Esophagus (tissue), 2 donors: ENCODE data around the gene PSME3. TPM values are rescaled to one million over a fixed set of nuclear protein-coding genes. Genes with fewer than 3 reads are reported as not detected.
A peak's percentile ranks its signal among the peaks of the same experiment; 100 is the strongest.
"Not testable (repeated sequence)": the region's sequence is repeated elsewhere in the genome, so short reads cannot be mapped to it uniquely, and the experiment has no call there.

ENCODE experiments used
- H3K27ac ChIP-seq, 2 donors: one replicate each; pipeline ENCODE4 v1.5.1; 2013; ENCODE audit warnings: low read depth in 2 of 2, mild to moderate bottlenecking in 2 of 2, inconsistent platforms in 1 of 2, low read length in 1 of 2, moderate library complexity in 1 of 2
- H3K27me3 ChIP-seq, 2 donors: one replicate each; pipeline ENCODE4 v1.6.1; 2013; ENCODE audit warnings: low read length in 2 of 2, control low read depth in 1 of 2, mild to moderate bottlenecking in 1 of 2; ENCODE audit not compliant: insufficient read depth in 2 of 2, control insufficient read depth in 1 of 2
- H3K36me3 ChIP-seq, 2 donors: one replicate each; pipeline ENCODE4 v1.6.1; 2013; ENCODE audit warnings: low read length in 1 of 2; ENCODE audit not compliant: control insufficient read depth in 2 of 2, insufficient read depth in 2 of 2
- H3K4me1 ChIP-seq, 2 donors: one replicate each; pipeline ENCODE4 v1.6.1; 2013; ENCODE audit warnings: low read length in 1 of 2; ENCODE audit not compliant: control insufficient read depth in 2 of 2, insufficient read depth in 2 of 2
- H3K4me3 ChIP-seq, 2 donors: one replicate each; pipeline ENCODE4 v1.5.1; 2013; ENCODE audit warnings: low read length in 2 of 2, mild to moderate bottlenecking in 2 of 2, low read depth in 1 of 2, moderate library complexity in 1 of 2
- H3K9me3 ChIP-seq, 2 donors: one replicate each; pipeline ENCODE4 v1.6.1; 2013; ENCODE audit warnings: mild to moderate bottlenecking in 2 of 2, low read depth in 1 of 2, low read length in 1 of 2, moderate library complexity in 1 of 2; ENCODE audit not compliant: control insufficient read depth in 2 of 2, insufficient read depth in 1 of 2
- whole genome bisulfite sequencing, 2 donors: extraction: QIAGEN DNeasy Blood & Tissue Kit; methylation state at CpG; one replicate each; pipeline ENCODE4 v1.1.7; 2013; 5-methylcytosine and 5-hydroxymethylcytosine counted together
- polyA plus RNA-seq, 2 donors: library from polyadenylated mRNA; stranded (reverse); fragments of 200-250 nt; gene quantifications; one replicate each; pipeline ENCODE4 v1.2.3, GENCODE V29; 2013
- donor health status: healthy with polysubstance abuse.
- donor health status: Bipolar disorder and iron deficiency.

PSME3 gene
- polyA plus RNA-seq, 2 donors = 24.8 to 69.3 TPM

DNA sequence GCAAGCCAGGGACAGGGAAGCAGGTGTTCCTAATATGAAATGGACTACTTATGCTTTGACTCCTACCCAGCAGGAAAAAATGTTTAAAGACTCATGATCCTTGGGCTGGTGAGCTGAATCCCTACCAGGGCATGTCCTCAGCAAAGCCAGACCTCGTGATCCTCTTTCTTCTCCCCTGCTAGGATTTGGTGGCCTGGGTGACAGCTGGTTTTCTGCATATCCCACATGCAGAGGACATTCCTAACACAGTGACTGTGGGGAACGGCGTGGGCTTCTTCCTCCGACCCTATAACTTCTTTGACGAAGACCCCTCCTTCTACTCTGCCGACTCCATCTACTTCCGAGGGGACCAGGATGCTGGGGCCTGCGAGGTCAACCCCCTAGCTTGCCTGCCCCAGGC is 22.9 kb downstream of the PSME3 start:
- not testable (repeated sequence) for H3K4me3 ChIP-seq, H3K4me1 ChIP-seq, H3K27ac ChIP-seq, H3K36me3 ChIP-seq, H3K9me3 ChIP-seq, H3K27me3 ChIP-seq
- 72 to 92% methylated on average over 5 to 8 of the region's 8 CpGs for WGBS, 2 donors

DNA sequence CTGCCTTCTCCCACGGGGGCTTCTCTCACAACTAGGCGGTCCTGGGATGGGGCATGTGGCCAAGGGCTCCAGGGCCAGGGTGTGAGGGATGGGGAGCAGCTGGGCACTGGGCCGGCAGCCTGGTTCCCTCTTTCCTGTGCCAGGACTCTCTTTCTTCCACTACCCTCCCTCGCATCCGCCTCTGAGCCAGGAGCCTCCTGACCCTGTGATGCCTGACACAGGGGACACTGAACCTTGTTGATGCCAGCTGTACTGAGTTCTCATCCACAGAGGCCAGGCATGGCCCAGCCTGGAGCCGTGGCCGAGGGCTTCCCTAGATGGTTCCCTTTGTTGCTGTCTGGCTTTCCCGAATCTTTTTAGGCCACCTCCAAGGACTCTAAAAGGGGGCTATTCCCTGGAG is 23.3 kb downstream of the PSME3 start:
- not testable (repeated sequence) for H3K9me3 ChIP-seq, H3K36me3 ChIP-seq, H3K27me3 ChIP-seq, H3K4me3 ChIP-seq, H3K4me1 ChIP-seq
- H3K27ac ChIP-seq = peak overlapping the region in 1 of 2 donors; percentile 64
- 62 to 69% methylated on average over 5 to 6 of the region's 8 CpGs for WGBS, 2 donors

DNA sequence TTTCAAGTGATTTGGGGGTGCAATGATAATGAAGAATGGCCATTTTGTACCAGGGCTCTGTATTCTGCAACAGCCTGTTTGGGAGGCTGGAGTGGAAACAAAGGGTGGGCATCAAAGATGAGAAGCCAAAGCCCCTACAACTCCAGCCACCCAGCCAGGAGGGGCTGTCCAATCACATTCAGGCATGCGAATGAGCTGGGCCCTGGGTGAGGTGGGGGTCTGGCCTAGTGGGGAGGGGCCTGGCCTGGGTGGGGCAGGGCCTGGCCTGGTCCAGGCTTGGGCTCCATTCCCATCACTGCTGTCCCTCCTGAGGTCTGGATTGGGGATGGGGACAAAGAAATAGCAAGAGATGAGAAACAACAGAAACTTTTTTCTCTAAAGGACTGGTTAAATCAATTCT is 24.2 kb downstream of the PSME3 start:
- 77 to 89% methylated on average over 1 of the region's 1 CpG for WGBS, 2 donors
- H3K4me1 ChIP-seq = no peaks in the 10 kb centered on the region
- H3K36me3 ChIP-seq = no peaks in the 10 kb centered on the region
- H3K27ac ChIP-seq = no peak overlapping the region
- H3K9me3 ChIP-seq = no peaks in the 10 kb centered on the region
- no peak overlapping the region for H3K4me3 ChIP-seq
- H3K27me3 ChIP-seq = no peaks in the 10 kb centered on the region

DNA sequence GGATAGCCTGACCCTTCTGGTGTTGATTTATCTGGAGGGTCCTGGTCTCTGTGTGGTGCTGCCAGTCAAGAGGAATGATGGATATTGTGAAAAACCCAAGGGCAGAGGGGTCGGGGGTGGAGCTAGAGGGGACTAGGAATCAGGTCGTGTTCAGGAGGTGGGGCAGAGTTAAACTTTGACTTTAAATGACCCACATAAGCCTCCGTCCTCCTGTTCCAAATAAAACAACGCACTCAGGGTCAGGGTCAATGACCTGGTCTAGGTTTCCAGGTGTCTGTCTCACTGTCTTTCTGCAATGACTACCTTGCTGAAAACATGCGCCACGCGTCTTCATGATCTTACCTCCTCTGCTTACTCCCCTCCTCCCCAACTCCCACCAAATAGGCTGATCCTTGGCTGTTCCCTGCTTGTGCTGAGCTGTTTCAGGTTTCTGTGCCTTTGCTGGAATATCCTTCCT is 32.5 kb downstream of the PSME3 start:
- 62 to 76% methylated on average over 7 of the region's 7 CpGs for WGBS, 2 donors
- Histone ChIP-seq H3K27ac (no peak overlapping the region), H3K9me3 (no peaks in the 10 kb centered on the region), H3K4me1 (no peaks in the 10 kb centered on the region), H3K4me3 (no peak overlapping the region), H3K27me3 (no peaks in the 10 kb centered on the region), H3K36me3 (no peaks in the 10 kb centered on the region)

DNA sequence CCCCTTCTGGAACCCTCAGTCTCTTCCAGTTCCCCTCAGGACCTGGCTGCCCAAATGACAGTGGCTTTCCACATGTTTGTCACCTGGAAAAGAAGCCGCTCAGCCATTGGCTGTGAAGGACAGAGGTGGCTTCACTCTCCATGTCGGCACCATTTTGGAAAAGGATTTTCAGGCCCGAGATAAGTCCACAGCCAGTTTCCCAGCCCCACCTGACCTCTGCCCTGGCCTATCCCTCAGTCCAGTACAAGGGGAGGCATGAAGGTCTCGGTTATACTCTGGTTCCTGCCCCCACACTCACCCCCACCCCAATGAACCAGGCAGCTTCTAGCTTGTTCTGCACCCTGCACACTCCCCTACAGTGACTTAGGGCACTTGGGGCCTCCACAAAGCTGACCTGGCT is 33.0 kb downstream of the PSME3 start:
- Histone ChIP-seq H3K9me3 (no peaks in the 10 kb centered on the region), H3K36me3 (no peaks in the 10 kb centered on the region), H3K4me1 (no peaks in the 10 kb centered on the region), H3K27me3 (no peaks in the 10 kb centered on the region), H3K4me3 (no peak overlapping the region), H3K27ac (no peak overlapping the region)
- WGBS, 2 donors = 82% methylated on average over 4 of the region's 4 CpGs

DNA sequence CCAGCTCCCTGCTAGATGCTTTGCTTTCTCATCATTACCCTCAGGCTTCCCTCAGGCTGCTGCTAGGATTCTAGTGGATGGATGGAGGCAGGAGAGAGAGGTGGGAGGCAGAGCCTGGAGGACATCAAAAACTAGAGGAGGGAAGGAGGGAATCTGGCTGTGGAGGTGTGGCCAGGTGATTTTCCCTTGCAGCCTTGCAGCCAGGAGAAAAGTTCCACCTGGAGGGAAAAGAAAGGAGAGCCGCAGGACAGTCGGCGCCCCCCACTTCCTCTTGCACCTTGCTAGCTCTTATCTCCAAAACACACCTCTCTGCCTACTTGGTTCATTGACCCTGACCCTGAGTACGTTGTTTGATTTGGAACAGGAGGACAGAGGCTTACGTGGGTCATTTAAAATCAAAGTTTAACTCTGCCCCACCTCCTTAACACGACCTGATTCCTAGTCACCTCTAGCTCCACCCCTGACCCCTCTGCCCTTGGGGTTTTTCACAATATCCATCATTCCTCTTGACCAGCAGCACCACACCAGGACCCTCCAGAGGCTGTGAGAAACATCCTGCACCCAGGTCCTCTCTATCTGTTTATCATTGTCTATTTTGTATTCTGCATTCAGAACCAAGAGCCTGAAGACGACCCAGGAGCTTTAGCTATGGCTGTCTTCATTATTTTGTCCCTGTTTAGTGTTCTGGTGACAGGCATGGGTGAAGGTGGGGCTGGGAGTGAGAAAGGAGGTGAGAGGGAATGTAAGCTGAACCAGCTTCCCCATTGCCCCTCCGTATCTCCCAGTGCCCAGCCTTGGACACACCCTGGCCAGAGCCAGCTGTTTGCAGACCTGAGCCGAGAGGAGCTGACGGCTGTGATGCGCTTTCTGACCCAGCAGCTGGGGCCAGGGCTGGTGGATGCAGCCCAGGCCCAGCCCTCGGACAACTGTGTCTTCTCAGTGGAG is 33.7 kb downstream of the PSME3 start:
- no peaks in the 10 kb centered on the region for H3K27me3 ChIP-seq
- H3K4me1 ChIP-seq = no peaks in the 10 kb centered on the region
- no peaks in the 10 kb centered on the region for H3K9me3 ChIP-seq
- no peak overlapping the region for H3K4me3 ChIP-seq
- H3K27ac ChIP-seq = no peak overlapping the region
- no peaks in the 10 kb centered on the region for H3K36me3 ChIP-seq
- WGBS, 2 donors = 48 to 59% methylated on average over 10 to 12 of the region's 12 CpGs

DNA sequence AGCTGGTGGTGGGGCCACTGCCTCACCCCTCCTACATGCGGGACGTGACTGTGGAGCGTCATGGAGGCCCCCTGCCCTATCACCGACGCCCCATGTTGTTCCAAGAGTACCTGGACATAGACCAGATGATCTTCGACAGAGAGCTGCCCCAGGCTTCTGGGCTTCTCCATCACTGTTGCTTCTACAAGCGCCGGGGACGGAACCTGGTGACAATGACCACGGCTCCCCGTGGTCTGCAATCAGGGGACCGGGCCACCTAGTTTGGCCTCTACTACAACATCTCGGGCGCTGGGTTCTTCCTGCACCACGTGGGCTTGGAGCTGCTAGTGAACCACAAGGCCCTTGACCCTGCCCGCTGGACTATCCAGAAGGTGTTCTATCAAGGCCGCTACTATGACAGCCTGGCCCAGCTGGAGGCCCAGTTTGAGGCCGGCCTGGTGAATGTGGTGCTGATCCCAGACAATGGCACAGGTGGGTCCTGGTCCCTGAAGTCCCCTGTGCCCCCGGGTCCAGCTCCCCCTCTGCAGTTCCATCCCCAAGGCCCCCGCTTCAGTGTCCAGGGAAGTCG is 34.6 kb downstream of the PSME3 start:
- 93 to 94% methylated on average over 16 to 21 of the region's 21 CpGs for WGBS, 2 donors
- H3K4me1 ChIP-seq, H3K36me3 ChIP-seq, H3K9me3 ChIP-seq, H3K27me3 ChIP-seq, H3K27ac ChIP-seq, H3K4me3 ChIP-seq: not testable (repeated sequence)

DNA sequence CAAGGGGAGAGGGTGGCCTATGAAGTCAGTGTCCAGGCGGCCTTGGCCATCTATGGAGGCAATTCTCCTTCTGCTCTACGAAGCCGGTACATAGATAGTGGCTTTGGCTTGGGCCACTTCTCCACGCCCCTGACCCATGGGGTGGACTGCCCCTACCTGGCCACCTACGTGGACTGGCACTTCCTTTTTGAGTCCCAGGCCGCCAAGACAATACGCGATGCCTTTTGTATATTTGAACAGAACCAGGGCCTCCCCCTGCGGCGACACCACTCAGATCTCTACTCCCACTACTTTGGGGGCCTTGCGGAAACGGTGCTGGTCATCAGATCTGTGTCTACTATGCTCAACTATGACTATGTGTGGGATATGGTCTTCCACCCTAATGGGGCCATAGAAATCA is 35.1 kb downstream of the PSME3 start:
- WGBS, 2 donors = 93 to 94% methylated on average over 12 of the region's 12 CpGs
- Histone ChIP-seq H3K27ac (no peak overlapping the region), H3K36me3 (no peaks in the 10 kb centered on the region), H3K4me1 (no peaks in the 10 kb centered on the region), H3K9me3 (no peaks in the 10 kb centered on the region), H3K4me3 (no peak overlapping the region), H3K27me3 (peaks cover 0 to 4% of the 10 kb centered on the region in 2 donors)

DNA sequence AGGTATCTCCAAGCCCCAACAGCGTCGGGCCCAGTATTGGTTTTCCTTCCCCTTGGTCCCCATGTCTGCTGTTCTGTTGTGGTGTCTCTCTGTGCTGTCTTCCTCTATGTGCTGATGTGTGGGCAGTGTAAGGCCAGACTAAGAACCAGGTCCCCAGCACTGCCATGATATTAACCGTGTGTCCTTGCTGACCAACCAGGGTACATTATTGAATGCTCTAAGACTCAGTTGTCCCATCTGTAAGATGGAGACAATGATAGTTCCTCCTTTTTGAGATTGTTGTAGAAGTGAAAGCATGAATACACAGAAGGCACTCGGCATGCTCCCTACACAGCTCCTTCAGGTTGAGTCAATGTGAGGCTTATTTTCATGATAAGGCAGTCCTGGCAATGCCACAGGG is 38.5 kb downstream of the PSME3 start:
- H3K36me3 ChIP-seq = no peaks in the 10 kb centered on the region
- 91 to 94% methylated on average over 4 of the region's 4 CpGs for WGBS, 2 donors
- H3K27ac ChIP-seq = no peak overlapping the region

More for the DNA sequence above, 38.5 kb downstream of the PSME3 start:
- peaks cover 0 to 4% of the 10 kb centered on the region in 2 donors for H3K27me3 ChIP-seq
- H3K4me1 ChIP-seq = no peaks in the 10 kb centered on the region
- H3K9me3 ChIP-seq = no peaks in the 10 kb centered on the region
- no peak overlapping the region for H3K4me3 ChIP-seq
